ENCODE results near the gene DCC. TPM values are rescaled to one million over a fixed set of nuclear protein-coding genes. Genes with fewer than 3 reads are reported as not detected.

DCC gene
- total and polyA plus RNA-seq, 11 donors, result 0.02 TPM; not detected in 10

- intact Hi-C loops (cut with DNase I), result no loop called here
- ATAC-seq (no peak), DNase-seq (no peak)
- no peaks in the 10 kb centered on the region for H3K9me3 ChIP-seq
- 77 to 90% (median 87%) methylated on average over 2 of the region's 2 CpGs for WGBS, 4 donors
- no peak overlapping the region for H3K27ac ChIP-seq
- no peak overlapping the region for H3K4me3 ChIP-seq
- H3K27me3 ChIP-seq, result no peaks in the 10 kb centered on the region
- no peaks in the 10 kb centered on the region for H3K4me1 ChIP-seq
- H3K36me3 ChIP-seq, result no peaks in the 10 kb centered on the region
- no peak for TF ChIP-seq CTCF (IDR thresholded peaks at IDR 0.05)
- TF ChIP-seq POLR2A (IDR thresholded peaks at IDR 0.05), result no peak
These were observed 659.6 kb downstream of the DCC start for GRCh38 chr18:52999633-53000032.

GRCh38 chr18:53004798-53005197 lies 664.8 kb downstream of the DCC start:
- intact Hi-C loops (cut with DNase I), result no loop called here
- H3K9me3 ChIP-seq, result no peaks in the 10 kb centered on the region
- H3K27me3 ChIP-seq, result no peaks in the 10 kb centered on the region
- DNase-seq (no peak), ATAC-seq (no peak)
- no peak overlapping the region for H3K4me3 ChIP-seq
- WGBS, 4 donors, result 8 to 17% (median 12%) methylated on average over 1 of the region's 1 CpG
- no peak overlapping the region for H3K27ac ChIP-seq
- H3K4me1 ChIP-seq, result no peaks in the 10 kb centered on the region
- H3K36me3 ChIP-seq, result no peaks in the 10 kb centered on the region
- TF ChIP-seq CTCF (IDR thresholded peaks at IDR 0.05), result no peak
- no peak for TF ChIP-seq POLR2A (IDR thresholded peaks at IDR 0.05)

GRCh38 chr18:53018791-53019190 lies 678.8 kb downstream of the DCC start:
- Histone ChIP-seq H3K4me3 (no peak overlapping the region), H3K9me3 (peaks cover 0 to 3% (median 0%) of the 10 kb centered on the region in 12 donors), H3K27me3 (no peaks in the 10 kb centered on the region), H3K36me3 (no peaks in the 10 kb centered on the region), H3K27ac (no peak overlapping the region), H3K4me1 (no peaks in the 10 kb centered on the region)
- TF ChIP-seq CTCF (IDR thresholded peaks at IDR 0.05) (no peak), POLR2A (IDR thresholded peaks at IDR 0.05) (no peak)
- intact Hi-C loops (cut with DNase I), result no loop called here
- 40 to 61% (median 49%) methylated on average over 2 of the region's 2 CpGs for WGBS, 4 donors
- ATAC-seq (no peak), DNase-seq (no peak)

- DNase-seq (no peak), ATAC-seq (no peak)
- intact Hi-C loops (cut with DNase I), result loop anchor here in 1 of 10 donors (10.0 kb wide), 1 partner anchor 60 kb away; no protein-coding TSS in a partner anchor
- Histone ChIP-seq H3K27me3 (no peaks in the 10 kb centered on the region), H3K4me3 (no peak overlapping the region), H3K4me1 (no peaks in the 10 kb centered on the region), H3K27ac (no peak overlapping the region), H3K36me3 (no peaks in the 10 kb centered on the region), H3K9me3 (no peaks in the 10 kb centered on the region)
- TF ChIP-seq POLR2A (IDR thresholded peaks at IDR 0.05) (no peak), CTCF (IDR thresholded peaks at IDR 0.05) (no peak)
- 77 to 85% (median 79%) methylated on average over 3 of the region's 3 CpGs for whole genome bisulfite sequencing, 4 donors
These were observed 685.2 kb downstream of the DCC start for GRCh38 chr18:53025247-53025646.
